AG08396 (cell line): ENCODE data around the gene TCP10L.
"Not testable (repeated sequence)": the region's sequence is repeated elsewhere in the genome, so short reads cannot be mapped to it uniquely, and the experiment has no call there.

Source experiments
- DNase-seq: peaks from one replicate; pipeline ENCODE4 v3.0.0; 2012; ENCODE audit warnings: low spot score, mixed read lengths

The TCP10L gene

GRCh38 chr21:32585042-32585710, at the start of gene TCP10L:
Gene TCP10L, minus strand, starts transcription at chr21:32585523. Its CDS starts 1,219 bp downstream, at chr21:32584304.
- no peak for DNase-seq

GRCh38 chr21:32626621-32627196, 41.4 kb upstream of the TCP10L start:
- no peak for DNase-seq

- DNase-seq = not testable (repeated sequence)
Measured at GRCh38 chr21:32618218-32618617, 32.9 kb upstream of the TCP10L start.

GRCh38 chr21:32613436-32614043, 28.2 kb upstream of the TCP10L start:
- DNase-seq = no peak

- DNase-seq = no peak
Measured at GRCh38 chr21:32612999-32613337, 27.6 kb upstream of the TCP10L start.

GRCh38 chr21:32612075-32612998, 27.0 kb upstream of the TCP10L start, which contains the start of gene CFAP298:
Gene CFAP298, minus strand, starts transcription at chr21:32612377. Its CDS starts 134 bp downstream, at chr21:32612243.
- peak; percentile 93 for DNase-seq

- DNase-seq = peak; percentile 57
Measured at GRCh38 chr21:32611471-32611997, 26.2 kb upstream of the TCP10L start.

- DNase-seq = not testable (repeated sequence)
Measured at GRCh38 chr21:32610940-32611339, 25.6 kb upstream of the TCP10L start.

GRCh38 chr21:32608851-32609250, 23.5 kb upstream of the TCP10L start:
- DNase-seq = no peak

GRCh38 chr21:32605469-32605868, 20.1 kb upstream of the TCP10L start:
- no peak for DNase-seq

- no peak for DNase-seq
Measured at GRCh38 chr21:32604464-32604863, 19.1 kb upstream of the TCP10L start.

GRCh38 chr21:32603131-32603530, 17.8 kb upstream of the TCP10L start:
- no peak for DNase-seq

- DNase-seq = no peak
Measured at GRCh38 chr21:32602099-32602498, 16.8 kb upstream of the TCP10L start.

GRCh38 chr21:32599526-32599925, 14.2 kb upstream of the TCP10L start:
- no peak for DNase-seq

- no peak for DNase-seq
Measured at GRCh38 chr21:32599091-32599490, 13.8 kb upstream of the TCP10L start.

GRCh38 chr21:32597205-32597604, 11.9 kb upstream of the TCP10L start:
- DNase-seq = peak; percentile 39

- DNase-seq = no peak
Measured at GRCh38 chr21:32595431-32595830, 10.1 kb upstream of the TCP10L start.

GRCh38 chr21:32593690-32594089, 8.4 kb upstream of the TCP10L start:
- DNase-seq = no peak

- no peak for DNase-seq
Measured at GRCh38 chr21:32592929-32593502, 7.7 kb upstream of the TCP10L start.

- DNase-seq = no peak
Measured at GRCh38 chr21:32590130-32590529, 4.8 kb upstream of the TCP10L start.

GRCh38 chr21:32587651-32588050, 2.3 kb upstream of the TCP10L start:
- no peak for DNase-seq

GRCh38 chr21:32587120-32587519, 1.8 kb upstream of the TCP10L start:
- no peak for DNase-seq
